GM12892 (cell line): ENCODE data around the gene PTTG1IP2. TPM values are rescaled to one million over a fixed set of nuclear protein-coding genes. Genes with fewer than 3 reads are reported as not detected.

ENCODE experiments used
- DNase-seq: peaks from one replicate; pipeline ENCODE4 v3.0.0; 2011; ENCODE audit not compliant: insufficient read length
- FAIRE-seq: peaks from 2 replicates; lab custom pipeline; 2011; peaks lifted over from hg19 to GRCh38; lab: Jason Lieb, UNC
- POLR2A ChIP-seq: IDR thresholded peaks from 2 replicates; pipeline ENCODE4 v1.6.1; 2011; ENCODE audit warnings: low read depth, low read length, control low read depth
- POLR2AphosphoS5 ChIP-seq: IDR thresholded peaks from 2 replicates; pipeline ENCODE4 v1.6.1; 2011; ENCODE audit warnings: low read depth, low read length, control low read depth
- TAF1 ChIP-seq: IDR thresholded peaks from 2 replicates; pipeline ENCODE4 v1.6.1; 2011; ENCODE audit warnings: low read depth, mild to moderate bottlenecking, control low read depth, low read length, borderline replicate concordance
- polyA plus RNA-seq: library from polyadenylated mRNA; unstranded; fragments of >200 nt; gene quantifications from one replicate; pipeline ENCODE4 v1.2.1, GENCODE V29; 2012; ENCODE audit warnings: missing spikeins, inconsistent platforms; ENCODE audit not compliant: missing spikeins

The PTTG1IP2 gene
- polyA plus RNA-seq, result not detected

DNA sequence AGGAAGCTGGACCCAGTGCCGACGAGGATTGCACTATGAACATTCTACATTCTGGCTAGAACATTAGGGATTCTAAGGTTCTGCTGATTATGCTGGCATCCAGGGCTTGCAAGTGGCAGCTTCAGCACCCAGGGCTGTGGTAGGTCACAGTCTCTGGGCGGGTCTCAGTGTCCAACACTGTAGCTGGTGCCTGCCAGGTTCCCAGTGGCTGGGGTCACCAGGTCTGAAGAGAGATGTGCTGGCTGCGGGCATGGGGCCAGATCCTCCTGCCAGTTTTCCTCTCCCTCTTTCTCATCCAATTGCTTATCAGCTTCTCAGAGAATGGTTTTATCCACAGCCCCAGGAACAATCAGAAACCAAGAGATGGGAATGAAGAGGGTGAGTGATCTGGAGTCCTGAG lies at the start of gene PTTG1IP2:
Gene PTTG1IP2, plus strand, starts transcription at position 86 of the 400 bp plus-strand sequence. Its CDS starts 148 bp downstream, at position 234.
- FAIRE-seq (no peak), DNase-seq (no peak)
- TF ChIP-seq POLR2A (no peak), TAF1 (no peak), POLR2AphosphoS5 (no peak)

DNA sequence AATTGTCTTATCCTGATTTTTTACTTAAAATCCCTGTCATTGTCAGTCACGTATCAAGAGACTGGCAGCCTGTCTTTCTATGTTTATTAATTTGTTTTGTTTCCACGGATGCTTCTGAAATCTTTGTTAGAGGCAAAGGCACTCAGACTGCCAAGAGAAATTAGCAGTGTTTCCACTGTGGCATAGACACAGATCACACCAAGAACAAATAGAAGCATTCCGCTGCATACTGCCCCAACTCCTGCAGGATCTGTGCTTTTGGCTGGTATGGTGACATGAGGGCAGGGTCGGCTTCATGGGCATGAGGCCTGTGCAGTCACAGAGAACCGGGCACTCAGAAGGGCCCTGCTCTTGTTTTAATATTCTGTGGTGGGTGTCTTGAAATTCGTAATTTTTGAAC lies 47.8 kb upstream of the PTTG1IP2 start:
- no peak for DNase-seq
- no peak for FAIRE-seq
- no peak for TF ChIP-seq TAF1
- TF ChIP-seq POLR2AphosphoS5, result no peak
- no peak for TF ChIP-seq POLR2A

GRCh38 chr7:90424720-90425119 lies 44.7 kb upstream of the PTTG1IP2 start:
- FAIRE-seq (no peak), DNase-seq (peak; percentile 5)
- TF ChIP-seq TAF1, result no peak
- TF ChIP-seq POLR2A, result no peak
- no peak for TF ChIP-seq POLR2AphosphoS5

DNA sequence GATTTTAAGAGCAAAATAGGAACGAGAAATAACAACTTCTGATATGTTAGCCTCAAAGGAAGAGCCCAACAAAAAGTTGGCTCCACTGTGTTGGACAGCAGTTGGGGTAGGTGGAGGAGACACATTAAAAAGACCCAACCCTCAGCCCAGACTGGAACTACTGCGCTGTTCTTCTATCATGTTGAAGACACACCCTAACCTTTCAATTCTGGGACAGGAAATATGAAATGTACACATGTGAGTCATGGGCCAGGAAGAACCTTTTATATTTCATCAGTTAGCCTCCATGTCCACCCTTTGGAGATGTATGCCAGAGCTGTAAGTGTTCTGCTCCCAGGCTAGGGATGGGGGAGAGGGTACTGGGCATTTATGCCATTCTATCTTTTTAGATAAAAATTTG lies 44.1 kb upstream of the PTTG1IP2 start:
- TF ChIP-seq POLR2AphosphoS5 (no peak), POLR2A (no peak), TAF1 (no peak)
- no peak for DNase-seq
- no peak for FAIRE-seq

GRCh38 chr7:90430614-90431460 lies 38.6 kb upstream of the PTTG1IP2 start:
- TF ChIP-seq POLR2A, result no peak
- no peak for TF ChIP-seq POLR2AphosphoS5
- no peak for TF ChIP-seq TAF1
- no peak for FAIRE-seq
- DNase-seq, result no peak

- no peak for DNase-seq
- FAIRE-seq, result no peak
- TF ChIP-seq TAF1, result no peak
- no peak for TF ChIP-seq POLR2A
Observed at GRCh38 chr7:90432752-90433151, 36.7 kb upstream of the PTTG1IP2 start.

GRCh38 chr7:90433221-90433620 lies 36.2 kb upstream of the PTTG1IP2 start:
- TF ChIP-seq TAF1, result no peak
- TF ChIP-seq POLR2A, result no peak
- no peak for TF ChIP-seq POLR2AphosphoS5
- no peak for DNase-seq
- FAIRE-seq, result no peak

- no peak for DNase-seq
- TF ChIP-seq POLR2A (no peak), TAF1 (no peak), POLR2AphosphoS5 (no peak)
- no peak for FAIRE-seq
Observed at GRCh38 chr7:90445633-90446032, 23.8 kb upstream of the PTTG1IP2 start.

GRCh38 chr7:90446137-90446899 lies 23.1 kb upstream of the PTTG1IP2 start:
- FAIRE-seq (no peak), DNase-seq (no peak)
- TF ChIP-seq TAF1, result no peak
- no peak for TF ChIP-seq POLR2AphosphoS5
- TF ChIP-seq POLR2A, result no peak

DNA sequence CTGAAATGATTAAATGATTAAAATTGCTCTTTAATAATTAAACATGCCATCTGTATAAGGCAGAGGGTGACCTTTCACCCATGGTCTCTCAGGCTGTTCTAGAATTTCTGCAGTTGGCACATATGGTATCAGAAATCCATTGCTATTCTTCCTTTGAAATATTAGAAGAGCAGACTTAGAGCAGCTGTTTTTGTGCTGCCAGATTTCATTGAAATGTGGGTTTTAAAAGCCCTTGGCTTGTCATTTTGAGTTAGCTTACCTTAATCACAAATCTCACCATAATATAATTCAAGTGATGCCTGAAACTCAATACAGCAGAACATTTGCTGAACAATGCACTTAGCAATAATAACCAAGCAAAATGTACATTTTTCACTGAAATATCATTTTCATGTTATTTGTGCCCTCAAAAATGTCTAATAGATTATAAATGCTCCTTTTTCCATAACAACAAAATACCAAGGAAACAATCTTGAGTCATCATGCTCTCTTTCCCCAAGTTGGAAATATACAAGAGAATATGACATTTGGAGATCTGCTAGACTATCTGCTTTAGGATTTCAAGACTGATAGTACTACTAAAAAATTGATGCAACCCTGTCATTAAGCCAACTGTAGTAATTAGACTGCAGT lies 16.1 kb upstream of the PTTG1IP2 start:
- TF ChIP-seq POLR2A, result no peak
- no peak for TF ChIP-seq POLR2AphosphoS5
- TF ChIP-seq TAF1, result no peak
- DNase-seq, result no peak
- no peak for FAIRE-seq

GRCh38 chr7:90453931-90454330 lies 15.5 kb upstream of the PTTG1IP2 start:
- TF ChIP-seq POLR2AphosphoS5, result no peak
- no peak for TF ChIP-seq POLR2A
- DNase-seq (no peak), FAIRE-seq (no peak)
